Stimulated activated CD8-positive, alpha-beta memory T cell treated with anti-CD3 and anti-CD28 coated beads, Interleukin-12 subunit alpha, Interleukin-12 subunit beta, amount 100 ng/mL, for 24 hours (primary cell): ENCODE results near the gene MUC13.

ENCODE experiments used
- DNase-seq: peaks from one replicate; pipeline ENCODE4 v3.0.0-alpha.2; 2020; ENCODE audit errors: extremely low read depth

MUC13 gene

DNA sequence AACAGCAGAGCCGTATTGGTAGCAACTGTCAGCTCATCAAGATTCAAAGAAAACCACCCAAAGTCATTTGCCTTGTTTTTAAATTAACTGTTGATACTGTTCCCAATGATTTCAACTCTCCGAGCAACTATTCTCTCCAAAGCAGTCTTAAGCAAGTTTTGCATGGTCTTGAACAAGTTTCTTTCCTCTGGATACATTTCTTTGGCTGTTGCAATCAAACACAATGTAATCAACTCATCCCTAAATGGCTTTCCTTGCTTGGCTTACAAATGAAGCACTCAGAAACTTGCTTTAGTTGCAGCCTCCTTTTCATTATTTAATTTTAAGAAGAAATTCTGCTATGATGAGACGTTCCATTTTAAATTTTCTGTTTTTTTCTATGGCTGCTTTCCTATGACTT, 15.5 kb upstream of the MUC13 start:
- DNase-seq, result no peak

DNA sequence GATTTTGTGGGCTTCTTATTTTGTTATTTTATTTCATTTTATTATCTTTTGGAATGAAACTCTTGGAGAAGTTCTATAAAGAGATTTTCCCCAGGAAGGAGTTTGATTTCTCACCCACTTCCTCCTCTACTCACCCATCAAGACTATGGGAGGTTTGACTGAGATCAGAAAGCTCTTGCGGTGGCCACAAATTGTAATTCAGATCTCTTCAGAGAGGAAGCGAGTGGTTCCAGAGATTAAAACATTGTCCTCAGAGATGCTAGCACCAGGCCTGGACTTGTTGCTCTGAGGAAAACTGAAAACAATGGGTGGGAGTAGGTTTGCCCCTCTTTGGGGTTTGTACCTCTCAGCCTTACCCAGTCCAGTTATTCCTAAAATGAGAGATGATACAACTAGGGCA, 8.1 kb upstream of the MUC13 start:
- DNase-seq, result no peak

DNA sequence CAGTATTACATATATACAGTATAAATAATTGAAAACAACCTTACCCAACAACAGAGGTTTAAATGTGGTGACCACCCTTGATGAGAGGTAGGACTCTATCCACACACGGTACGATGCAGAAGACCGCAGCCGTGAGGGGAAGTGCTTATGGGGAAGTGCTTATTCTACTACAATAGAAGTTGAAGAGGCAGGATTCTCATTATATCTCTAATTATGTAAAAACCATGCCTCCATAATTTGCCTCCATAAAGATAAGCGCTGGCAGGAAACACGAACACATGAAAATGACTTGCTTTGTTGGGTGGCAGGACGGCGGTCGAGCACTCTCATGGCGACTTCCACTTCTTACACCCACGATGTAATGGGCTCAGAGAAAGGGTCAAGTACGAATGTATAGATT, 7.2 kb upstream of the MUC13 start:
- no peak for DNase-seq

DNA sequence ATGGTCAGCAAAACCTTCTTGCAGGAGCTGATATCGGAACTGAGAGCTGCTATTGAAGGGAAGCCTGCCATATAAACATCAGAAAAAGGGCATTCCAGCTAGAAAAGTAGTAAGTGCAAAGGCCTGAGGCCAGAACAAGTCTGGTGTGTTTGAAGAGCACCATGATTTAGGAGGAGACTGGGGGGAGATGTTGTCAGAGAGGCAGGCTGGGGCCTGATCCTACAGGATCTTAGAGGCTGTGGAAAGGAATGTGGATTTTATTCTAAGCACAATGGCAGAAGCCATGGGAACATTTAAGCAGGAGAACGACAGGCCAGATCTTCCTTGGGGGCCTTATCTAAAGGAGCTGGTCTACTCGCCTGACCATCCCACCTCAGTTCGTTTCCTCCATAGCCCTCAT, 5.1 kb upstream of the MUC13 start:
- DNase-seq, result no peak

DNA sequence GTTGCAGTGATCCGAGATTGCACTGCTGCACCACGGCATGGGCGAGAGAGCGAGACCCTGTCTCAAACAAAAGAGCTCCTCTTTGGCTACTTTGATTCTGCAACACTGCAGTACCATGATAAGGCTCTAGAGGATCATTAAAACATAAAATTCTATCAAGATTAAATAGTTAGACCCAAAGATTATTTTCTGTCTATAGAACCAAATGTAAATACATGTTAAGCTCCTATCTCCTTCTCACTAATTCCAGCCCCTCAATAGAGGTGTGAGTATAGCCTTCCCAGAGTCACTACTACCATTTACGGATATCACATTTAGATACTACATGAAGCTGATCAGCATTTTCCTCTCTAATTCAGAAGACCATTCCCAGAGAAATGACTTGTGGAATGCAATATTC, 4.3 kb upstream of the MUC13 start:
- DNase-seq, result no peak

- DNase-seq, result no peak
Measured at GRCh38 chr3:124937049-124937448, 2.5 kb upstream of the MUC13 start.

- no peak for DNase-seq
Measured at GRCh38 chr3:124935794-124936542, 1.4 kb upstream of the MUC13 start.

GRCh38 chr3:124935264-124935663, 713 bp upstream of the MUC13 start:
- DNase-seq, result no peak

GRCh38 chr3:124928333-124929202, 6.0 kb downstream of the MUC13 start:
- DNase-seq, result peak; percentile 5

DNA sequence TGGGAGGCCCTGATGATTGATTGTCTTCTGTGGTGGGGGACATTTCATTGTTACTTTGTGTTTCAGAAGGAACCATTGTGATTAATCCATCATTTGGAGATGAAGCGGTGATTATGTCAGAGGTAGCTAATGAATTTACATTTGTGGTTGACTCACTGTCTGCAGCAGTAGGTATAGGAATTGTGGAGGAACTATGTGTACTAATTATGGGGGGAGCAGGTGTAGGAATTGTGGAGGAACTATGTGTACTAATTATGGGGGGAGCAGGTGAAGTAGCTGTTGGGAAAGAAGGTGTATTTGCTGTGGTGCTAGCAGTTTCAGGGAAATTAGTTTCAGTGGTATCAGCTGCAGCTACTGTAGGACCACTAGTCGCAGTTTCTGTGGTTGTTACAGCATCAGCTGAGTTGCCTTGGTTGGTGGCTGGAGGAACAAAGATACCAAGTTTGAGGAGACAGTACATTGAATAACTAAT, 6.9 kb downstream of the MUC13 start:
- no peak for DNase-seq

DNA sequence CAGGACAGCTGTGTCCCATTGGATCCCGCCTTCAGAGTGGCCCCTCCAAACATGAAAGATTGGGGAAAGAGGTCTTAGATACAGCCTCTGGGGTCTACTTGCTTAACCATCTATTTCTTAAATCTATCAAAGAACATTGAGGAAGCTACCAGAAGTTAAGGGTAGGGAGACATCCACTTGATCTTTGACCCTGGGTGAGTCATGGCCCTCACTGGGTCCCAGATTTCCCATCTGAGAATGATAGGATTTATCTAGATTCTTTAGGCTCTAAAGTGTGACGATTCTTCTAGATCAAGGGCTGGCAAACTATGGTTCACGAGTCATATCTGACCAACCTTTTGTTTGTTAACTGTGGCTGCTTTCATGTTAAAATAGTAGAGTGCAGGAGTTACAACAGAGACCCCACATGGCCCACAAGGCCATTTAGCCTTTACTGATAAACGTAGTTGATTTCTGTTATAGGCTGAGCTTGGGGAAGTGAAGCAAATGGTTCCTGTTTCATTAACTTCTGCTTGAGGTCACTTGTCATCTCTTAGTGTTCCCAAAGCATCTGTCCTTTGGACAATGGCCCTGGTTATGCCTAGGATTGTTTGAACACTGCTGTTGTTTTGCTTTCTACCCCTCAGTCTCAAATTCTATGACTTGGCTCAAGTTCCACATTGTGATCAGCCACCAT, 8.0 kb downstream of the MUC13 start:
- no peak for DNase-seq

GRCh38 chr3:124924741-124925140, 9.8 kb downstream of the MUC13 start:
- DNase-seq, result no peak

GRCh38 chr3:124923833-124924232, 10.7 kb downstream of the MUC13 start:
- DNase-seq, result no peak

DNA sequence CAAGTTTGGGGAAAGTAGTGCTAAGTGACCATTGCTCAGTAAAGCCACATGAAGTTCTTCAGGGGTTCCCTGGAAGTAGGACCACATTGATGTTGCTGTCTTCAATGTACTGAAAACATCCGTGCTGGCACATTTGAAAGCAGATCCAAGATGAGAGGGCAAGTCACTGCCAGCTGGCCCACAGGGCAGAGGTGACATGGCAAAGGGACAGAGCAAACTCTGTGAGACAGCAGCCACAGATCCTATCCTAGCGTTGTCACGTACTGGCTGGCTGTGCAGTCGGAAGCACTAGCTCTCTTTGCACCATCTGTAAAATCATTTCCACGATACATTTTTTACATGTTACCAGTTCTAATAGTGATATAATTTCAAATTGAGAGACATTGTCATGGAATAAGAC, 13.8 kb downstream of the MUC13 start:
- DNase-seq, result no peak

GRCh38 chr3:124919756-124920155, 14.8 kb downstream of the MUC13 start:
- DNase-seq, result no peak

DNA sequence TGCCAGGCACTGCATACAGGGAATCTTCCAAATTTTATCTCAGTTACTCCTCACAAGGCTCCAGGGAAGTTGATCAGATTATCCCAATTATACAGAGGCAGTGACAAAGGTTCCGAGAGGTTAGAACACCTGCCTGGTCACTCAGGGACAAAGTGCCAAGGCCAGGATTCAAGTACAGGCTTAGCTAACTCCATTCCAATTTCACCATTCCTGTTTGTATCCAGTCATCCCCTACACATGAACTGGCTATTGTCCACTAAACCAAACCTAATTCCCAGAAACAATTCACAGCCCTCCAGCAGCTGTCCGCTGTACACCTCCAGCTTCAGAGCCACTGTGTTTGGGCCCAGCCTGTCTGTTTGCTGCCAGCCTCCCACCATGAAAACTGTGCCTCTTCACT, 16.0 kb downstream of the MUC13 start:
- DNase-seq, result no peak

DNA sequence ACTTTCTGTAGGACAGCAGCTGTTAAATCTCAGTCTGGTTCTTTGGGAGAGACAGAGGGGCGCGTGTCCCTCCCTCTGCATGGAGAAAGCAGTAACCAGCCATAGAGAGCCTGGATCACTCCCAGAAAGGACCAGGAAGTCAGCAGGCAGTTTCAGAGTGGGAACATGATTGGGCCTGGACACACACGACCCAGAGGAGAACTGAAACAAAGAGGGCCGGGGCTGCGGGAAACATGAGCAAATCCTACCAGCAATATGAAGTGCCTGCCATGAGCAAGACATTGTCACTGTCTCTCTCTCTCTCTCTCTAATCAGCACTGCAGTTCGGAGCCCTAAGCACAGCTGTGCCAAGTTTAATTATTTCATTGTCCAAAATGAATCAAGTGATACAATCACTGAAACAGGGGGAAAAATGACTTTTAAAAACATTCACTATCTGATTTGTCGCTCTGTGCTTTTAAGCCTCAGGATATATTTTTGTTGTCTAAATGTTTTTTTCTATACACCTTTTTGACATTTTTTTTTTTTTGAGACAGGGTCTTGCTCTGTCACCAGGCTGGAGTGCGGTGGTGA, 17.6 kb downstream of the MUC13 start:
- DNase-seq, result no peak

DNA sequence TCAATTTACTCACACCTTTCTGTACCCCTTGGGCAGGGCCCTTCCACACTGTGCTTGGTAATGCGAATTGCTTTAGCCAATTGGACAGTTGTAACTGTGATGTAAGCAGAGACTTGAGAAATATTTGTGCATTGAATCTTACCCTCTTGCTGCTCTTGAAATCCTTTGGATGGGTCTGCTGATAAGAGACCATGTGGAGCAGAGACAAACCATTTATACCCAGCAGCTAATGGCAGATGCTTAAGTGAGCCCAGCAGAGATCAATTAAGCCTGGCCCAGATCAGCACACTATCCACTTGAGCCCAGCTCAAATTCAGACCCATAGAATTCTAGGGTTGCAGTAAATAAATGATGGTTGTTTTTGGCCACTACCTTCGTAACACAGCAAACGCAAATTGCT, 19.3 kb downstream of the MUC13 start:
- DNase-seq, result no peak

DNA sequence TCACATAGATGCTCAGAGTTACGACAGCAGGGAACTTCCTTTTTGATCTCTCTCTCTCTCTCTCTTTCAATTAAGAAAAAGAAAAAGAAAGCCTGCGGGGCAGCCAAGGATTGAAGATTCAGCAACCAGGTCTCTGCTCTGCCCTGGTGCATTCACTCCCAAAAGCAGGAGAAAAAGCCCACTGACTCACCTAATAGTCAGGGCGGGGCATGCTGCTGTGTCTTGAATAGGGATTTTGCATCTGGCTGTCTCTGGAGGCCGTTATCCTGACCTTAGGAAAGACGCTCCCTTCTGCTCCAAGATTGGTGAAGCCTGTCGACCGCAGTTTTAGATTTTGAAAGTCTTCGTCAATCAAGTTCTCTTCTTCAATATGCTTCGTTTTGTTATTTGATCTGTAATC, 26.6 kb downstream of the MUC13 start:
- DNase-seq, result no peak

GRCh38 chr3:124904835-124905492, 29.6 kb downstream of the MUC13 start:
- no peak for DNase-seq
